GM19023 (cell line): ENCODE results near the gene CRLF2.
"Not testable (repeated sequence)": the region's sequence is repeated elsewhere in the genome, so short reads cannot be mapped to it uniquely, and the experiment has no call there.

Experiments used
- ATAC-seq: cut with Tn5 transposase; IDR thresholded peaks from one replicate; pipeline ENCODE4 v1.9.1; 2021; ENCODE audit warnings: mild to moderate bottlenecking, moderate library complexity; ENCODE audit not compliant: unreplicated experiment

The CRLF2 gene

DNA sequence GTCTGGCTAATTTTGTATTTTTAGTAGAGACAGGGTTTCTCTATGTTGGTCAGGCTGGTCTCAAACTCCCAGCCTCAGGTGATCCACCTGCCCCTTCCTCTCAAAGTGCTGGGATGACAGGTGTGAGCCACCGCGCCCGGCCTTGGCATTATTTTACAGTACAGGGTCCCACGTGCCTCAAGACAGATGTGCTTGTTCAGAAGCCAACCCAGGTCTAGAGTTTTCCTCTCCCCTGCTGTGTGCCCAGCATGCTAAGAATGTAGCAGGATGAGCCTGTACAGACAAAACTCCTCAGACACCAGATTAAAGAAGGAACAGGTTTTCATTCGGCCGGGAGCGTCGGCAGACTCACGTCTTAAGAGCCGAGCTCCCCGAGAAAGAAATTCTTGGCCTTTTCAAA, 42.2 kb downstream of the CRLF2 start:
- no peak for ATAC-seq

DNA sequence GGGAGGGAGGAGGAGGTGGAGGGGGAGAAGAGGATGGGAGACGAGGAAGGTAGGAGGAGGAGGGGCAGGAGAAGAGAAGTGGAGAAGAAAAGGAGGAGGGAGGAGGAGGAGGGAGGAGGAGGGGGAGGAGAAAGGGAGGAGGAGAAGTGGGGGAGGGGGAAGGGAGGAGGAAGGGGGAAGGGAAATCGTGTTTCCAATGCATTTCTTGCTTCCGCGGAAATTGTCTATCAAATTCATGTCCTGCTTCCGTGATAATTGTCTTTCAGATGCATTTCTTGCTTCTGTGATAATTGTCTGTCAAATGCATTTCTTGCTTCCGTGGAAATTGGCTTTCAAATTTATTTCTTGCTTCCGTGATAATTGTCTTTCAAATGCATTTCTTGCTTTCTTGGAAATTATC, 43.3 kb downstream of the CRLF2 start:
- ATAC-seq = no peak

DNA sequence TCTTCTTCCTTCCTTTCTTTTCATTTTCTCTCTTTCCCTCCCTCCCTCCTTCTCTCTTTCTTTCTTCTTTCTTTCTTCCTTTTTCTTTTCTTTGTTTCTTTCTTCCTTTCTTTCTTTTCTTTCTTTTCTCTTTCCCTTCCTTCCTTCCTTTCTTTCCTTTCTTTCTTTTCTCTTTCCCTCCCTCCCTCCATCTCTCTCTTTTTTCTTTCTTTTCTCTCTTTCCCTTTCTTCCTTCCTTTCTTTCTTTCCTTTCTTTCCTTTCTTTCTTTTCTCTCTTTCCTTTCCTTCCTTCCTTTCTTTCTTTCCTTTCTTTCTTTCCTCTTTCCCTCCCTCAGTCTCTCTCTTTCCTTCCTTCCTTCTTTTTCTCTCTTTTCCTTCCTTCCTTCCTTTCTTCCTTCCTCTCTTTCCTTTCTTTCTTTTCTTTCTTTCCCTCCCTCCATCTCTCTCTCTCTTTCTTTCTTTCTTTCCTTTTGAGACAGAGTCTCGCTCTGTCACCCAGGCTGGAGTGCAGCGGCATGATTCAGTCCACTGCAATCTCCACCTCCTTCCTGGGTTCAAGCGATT, 44.4 kb downstream of the CRLF2 start:
- ATAC-seq = no peak

DNA sequence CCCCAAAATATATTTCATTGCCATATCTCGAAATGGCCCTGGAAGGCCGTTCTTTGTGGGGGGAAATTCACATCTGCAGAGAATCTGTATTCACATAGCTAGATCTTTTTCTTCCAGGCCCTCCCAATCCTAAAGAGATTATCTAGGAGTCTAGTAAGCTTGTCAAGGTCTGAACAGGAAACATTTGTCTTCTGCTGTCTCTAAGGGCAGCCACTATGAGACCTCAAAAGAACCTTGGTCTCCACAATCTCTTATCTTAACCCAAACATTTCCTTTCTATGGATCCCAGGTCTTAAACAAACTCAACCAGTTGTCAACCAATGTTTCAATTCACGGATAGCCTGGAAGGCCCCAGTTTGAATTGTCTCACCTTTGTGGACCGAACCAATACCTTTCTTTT, 45.0 kb downstream of the CRLF2 start:
- ATAC-seq = no peak

DNA sequence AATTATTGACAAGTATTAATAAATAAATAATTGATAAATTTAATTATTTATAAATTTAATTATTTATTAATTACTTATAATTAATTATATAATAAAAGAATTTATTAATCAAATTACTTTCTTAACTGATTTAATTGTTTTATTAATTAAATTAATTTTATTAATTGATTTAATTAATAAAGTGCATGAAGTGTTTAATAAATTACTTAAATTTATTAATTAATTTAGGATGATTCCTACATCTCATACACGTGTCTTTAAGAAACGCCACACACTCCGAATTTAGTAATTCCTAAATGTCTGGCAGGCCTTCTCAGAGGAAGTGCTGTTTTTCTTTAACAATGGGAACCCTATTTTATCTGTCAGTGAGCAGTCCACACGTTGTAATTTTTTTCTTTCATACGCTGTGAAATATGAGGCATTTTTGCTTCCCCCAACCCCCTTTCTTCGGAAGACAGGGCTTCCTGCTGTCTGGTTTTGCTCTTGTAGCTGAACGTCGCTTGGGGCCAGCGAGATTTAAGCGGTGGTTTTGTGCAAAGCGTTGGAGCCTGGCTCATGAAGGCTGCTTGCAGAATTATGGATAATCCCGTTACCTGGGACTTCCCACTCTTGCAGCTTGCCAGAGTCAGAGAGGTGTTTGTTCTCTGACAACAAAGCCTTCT, 46.8 kb downstream of the CRLF2 start:
- no peak for ATAC-seq

DNA sequence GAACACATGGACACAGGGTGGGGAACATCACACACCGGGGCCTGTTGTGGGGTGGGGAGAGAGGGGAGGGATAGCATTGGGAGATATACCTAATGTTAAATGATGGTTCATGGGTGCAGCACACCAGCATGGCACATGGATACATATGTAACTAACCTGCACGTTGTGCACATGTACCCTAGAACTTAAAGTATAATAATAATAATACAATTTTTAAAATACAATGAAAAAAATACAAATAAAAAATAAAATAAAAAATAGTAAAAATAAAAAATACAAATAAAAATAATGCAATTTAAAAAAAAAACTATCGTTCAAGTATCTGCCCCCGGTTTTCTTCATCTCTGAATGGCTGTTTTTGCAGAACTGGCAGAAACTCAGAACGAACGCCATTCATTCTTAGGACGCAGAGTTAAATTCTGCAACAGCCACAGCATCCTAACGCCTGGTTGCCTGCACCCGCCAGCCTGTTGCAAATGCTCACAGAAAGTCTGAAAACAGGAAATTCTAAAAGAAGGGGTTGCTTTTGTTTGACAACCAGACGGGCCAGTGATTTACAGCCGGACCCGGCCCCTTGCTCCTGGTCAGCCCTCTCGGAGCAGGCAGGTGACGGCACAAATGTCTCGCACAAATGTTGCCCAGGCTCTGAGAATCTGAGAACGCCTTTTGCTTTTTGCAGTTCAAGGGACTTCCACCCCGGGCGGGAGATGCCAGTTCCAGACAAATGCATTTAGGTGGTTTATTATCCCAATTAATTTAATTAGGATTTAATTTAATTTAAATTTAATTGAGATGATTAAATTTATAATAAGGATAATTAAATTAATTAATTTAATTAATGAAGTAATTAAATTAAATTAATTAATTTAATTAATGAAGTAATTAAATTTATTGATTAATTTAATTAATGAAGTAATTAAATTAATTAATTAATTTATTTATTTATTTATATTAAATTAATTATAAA, 47.8 kb downstream of the CRLF2 start:
- ATAC-seq = no peak

DNA sequence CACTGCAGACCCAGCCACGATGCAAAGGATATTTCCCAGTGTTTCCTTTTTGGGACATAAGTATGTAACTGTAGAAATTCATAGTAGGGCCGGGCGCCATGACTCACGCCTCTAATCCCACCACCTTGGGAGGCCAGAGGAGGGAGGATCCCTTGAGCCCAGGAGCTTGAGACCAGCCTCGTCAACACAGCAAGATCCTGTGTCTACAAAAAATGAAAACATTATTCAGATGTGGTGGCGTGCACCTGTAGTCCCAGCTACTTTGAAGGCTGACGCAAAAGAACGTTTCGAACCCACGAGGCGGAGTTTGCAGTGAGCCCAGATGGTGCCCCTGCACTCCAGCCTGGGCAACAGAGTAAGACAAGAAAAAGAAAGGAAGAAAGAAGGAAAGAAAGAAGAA, 49.2 kb downstream of the CRLF2 start:
- ATAC-seq = no peak

DNA sequence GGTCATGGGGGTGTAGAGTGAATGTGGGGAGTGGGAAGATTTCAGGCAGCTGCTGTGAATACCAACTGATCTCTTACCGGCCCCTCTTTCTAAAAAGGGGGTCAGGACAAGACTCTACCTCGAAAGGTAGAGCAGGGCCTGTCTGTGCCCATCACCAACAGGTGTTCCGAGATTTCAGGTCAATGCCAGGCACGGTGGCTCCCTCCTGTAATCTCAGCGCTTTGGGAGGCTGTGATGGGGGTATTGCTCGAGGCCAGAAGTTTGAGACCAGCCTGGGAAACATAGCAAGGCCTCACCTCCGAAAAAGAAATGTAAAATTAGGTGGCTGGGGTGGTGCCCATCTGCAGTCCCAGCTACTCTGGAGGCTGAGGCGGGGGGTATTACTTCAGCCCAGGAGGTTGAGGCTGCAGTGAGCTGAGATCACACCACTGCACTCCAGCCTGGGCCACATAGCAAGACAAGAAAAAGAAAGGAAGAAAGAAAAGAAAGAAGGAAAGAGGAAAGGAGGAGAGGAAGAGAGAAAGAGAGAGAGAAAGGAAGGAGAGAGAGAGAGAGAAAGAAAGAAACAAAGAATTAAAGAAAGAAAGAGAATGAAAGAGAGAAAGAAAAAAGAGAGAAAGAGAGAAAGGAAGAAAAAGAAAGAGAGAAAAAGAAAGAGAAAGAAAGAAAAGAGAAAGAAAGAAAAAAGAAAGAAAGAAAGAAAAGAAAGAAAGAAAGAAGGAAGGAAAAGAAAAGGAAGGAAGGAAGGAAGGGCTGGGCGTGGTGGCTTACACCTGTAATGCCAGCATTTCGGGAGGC, 50.1 kb downstream of the CRLF2 start:
- ATAC-seq = no peak

DNA sequence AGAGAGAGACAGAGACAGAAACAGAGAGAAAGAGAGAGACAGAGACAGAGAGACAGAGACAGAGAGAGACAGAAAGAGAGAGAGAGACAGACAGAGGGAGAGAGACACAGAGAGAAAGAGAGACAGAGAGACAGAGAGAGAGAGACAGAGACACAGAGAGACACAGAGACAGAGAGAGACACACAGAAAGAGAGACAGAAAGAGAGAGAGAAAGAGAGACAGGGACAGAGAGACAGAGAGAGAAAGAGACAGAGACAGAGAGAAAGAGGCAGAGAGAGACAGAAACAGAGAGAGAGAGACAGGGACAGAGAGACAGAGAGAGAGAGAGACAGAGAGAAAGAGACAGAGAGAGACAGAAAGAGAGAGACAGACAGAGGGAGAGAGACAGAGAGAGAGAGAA, 52.9 kb downstream of the CRLF2 start:
- no peak for ATAC-seq

DNA sequence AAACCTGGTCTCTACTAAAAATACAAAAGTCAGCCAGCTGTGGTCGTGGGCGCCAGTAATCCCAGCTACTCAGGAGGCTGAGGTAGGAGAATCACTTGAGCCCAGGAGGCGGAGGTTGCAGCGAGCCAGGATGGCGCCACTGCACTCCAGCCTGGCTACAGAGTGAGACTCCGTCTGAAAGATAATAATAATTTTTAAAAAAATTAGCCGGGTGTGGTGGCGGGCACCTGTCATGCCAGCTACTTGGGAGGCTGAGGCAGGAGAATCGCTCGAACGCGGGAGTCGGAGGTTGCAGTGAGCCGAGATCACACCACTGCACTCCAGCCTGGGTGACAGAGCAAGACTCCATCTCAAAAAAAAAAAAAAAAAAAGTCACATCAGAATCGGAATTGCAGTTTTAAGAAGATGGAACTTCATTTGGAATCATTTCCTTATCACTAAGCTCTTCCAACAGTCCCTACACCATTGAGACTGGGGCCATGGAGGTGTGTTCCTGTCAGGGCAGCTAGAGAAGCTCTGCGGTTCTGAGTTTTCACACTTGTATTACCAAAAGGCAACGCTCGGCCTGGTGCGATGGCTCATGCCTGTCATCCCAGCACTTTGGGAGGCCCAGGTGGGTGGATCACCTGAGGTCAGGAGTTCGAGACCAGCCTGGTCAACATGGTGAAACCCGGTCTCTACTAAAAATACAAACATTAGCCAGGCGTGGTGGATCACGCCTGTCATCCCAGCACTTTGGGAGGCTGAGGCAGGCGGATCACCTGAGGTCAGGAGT, 55.6 kb downstream of the CRLF2 start:
- not testable (repeated sequence) for ATAC-seq

DNA sequence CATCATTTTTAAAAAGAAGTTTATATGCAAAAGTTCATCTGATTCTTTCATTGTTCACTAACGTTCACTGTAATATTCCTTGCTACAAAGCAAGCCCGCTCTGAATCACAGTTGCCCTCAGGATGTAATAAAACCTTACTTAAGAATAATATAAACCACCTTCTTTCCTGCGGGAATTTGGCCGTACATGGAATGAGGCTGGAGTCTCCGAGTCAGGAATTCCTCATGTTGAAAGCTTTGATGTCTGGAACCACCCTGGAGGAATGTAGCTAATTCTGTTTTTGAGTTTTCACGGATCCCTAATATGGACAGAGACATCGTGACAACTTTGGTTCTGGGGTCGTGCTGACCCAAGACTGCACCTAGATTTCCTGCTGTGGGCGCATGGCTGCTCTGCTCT, 58.5 kb downstream of the CRLF2 start:
- no peak for ATAC-seq

DNA sequence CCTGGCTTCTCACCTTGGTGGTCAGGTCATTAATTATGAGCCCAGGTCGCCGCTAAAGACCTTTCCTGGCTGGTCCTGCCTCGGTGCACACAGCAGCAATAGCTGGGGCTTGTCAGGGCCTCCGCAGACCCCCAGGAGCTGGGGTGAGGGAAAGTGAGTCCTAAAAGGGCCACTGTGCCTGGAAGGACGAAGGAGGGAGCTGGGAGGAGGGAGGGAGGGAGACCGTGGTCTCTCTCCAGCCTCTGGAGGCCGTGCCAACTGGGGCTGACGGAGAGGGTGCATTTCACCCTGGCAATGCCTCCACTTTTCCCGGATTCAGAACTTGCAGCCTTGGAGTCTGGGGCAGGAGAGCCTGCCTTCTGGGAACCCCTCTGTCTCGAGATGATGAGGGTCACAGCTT, 60.4 kb downstream of the CRLF2 start:
- ATAC-seq = no peak

DNA sequence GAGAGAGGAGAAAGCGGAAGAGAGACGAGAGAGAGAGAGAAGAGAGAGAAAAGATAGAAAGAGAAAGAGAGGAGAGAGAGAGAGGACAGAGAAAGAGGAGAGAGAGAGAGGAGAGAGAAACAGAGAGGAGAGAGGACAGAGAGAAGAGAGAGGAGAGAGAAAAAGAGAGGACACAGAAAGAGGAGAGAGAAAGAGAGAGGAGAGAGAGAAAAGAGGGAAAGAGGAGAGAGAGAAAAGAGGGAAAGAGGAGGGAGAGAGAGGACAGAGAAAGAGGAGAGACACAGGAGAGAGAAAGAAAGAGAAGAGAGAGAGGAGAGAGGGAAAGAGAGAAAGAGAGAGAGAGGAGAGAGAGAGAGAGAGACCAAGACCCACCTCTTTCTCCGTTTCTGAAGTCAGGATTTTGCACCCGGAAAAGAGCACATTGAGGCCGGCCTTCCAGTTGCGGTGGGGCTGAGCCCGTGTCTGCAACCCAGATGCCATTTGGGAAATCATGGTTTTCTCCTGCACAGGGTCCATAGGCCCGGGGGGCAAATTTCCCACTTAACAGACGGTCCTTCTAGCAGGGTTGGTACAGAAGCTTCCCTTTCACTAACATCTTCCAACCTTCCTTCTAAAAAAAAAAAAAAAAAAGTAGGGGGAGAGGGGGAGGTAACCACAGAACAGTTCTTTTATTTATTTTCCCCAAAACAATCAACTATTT, 60.9 kb downstream of the CRLF2 start:
- no peak for ATAC-seq

DNA sequence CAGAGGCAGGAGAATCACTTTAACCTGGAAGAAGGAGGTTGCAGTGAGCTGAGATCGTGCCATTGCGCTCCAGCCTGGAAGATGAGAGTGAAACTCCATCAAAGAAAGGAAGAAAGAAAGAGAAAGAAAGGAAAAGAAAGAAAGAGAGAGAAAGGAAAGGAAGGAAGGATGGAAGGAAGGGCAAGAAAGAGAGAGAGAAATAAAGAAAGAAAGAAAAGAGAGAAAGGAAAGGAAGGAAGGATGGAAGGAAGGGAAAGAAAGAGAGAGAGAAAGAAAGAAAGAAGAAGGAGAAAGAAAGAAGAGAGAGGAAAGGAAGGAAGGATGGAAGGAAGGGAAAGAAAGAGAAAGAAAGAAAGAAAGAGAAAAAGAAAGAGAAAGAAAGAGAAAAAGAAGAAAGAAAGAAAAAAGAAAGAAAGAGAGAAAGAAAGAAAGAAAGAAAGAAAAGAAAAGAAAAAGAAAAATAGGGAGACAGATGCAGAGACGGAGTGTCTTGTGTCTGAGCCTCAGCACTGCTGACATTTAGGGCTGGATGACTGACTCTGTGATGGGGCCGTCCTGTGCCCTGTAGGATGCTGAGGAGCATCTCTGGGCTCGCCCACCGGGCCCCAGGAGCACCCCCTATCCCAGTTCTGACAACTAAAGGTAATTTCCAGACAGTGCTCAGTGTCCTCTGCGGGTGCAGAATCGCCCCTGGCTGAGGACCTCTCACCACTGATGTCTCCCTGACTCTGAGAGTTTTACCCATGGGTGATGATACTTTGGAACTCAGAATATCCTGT, 61.7 kb downstream of the CRLF2 start:
- ATAC-seq = no peak

DNA sequence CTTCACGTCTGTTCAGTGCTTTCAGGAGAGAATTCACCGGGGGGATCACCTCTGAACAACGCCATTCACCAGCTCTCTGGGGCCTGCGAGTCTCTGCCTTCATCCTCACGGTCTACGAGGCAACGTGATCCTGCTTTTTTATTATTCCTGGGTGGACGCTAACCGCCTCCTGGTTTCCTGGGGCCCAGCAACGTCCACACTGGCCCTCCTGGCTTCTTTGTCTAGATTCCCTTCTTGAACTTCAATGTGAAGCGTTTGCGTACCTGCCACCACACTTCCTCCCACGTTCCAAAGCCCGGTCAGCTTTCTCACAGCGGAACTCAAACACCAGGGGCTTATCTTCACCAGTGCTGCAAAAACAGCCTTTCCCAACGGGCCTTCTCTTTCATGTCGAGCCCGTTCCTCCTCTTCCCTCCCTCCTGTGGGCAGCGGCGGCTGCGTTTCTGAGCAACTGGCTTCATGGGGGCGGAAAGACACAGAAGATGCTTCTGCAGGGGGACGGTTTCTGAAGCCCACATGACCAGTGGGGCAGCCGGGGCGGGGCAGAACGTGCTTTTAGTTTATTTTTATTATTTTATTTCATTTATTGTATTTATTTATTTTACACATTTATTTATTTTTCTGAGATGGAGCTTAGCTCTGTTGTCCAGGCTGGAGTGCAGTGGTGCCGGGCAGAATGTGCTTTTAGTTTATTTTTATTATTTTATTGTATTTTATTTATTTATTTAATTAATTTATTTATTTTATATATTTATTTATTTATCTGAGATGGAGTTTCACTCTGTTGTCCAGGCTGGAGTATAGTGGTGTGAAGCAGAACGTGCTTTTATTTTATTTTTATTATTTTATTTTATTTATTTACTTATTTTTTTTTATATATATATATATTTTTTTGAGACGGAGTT, 64.6 kb downstream of the CRLF2 start:
- ATAC-seq = no peak

DNA sequence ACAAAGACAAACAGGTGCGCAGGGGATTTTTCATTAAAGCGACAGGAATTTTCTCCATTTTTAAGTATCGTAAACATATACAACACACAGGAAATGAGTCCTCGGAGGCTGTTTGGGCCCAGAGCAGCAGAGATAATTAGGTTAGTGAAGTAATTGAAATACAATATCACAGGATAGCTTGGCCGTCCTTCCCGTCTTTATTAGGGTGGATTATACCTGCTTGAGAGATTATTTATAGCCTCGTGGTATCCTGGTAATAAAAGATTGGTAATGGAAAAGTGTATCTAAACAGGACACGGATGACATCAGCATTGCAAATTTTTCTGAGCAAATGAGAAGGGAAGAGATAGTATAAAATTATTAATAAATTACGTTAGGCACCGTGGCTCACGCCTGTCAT, 68.2 kb downstream of the CRLF2 start:
- no peak for ATAC-seq
